HTR-8/SVneo (cell line): Measurements from ENCODE around the gene HDAC3.
"Not testable (repeated sequence)": the region's sequence is repeated elsewhere in the genome, so short reads cannot be mapped to it uniquely, and the experiment has no call there.

ENCODE experiments used
- DNase-seq: peaks from one replicate; pipeline ENCODE4 v3.0.0; 2011; ENCODE audit warnings: low spot score, mixed read lengths; ENCODE audit not compliant: insufficient read length
- FAIRE-seq: peaks from 2 replicates; lab custom pipeline; 2011; peaks lifted over from hg19 to GRCh38; lab: Jason Lieb, UNC

HDAC3 gene

DNA sequence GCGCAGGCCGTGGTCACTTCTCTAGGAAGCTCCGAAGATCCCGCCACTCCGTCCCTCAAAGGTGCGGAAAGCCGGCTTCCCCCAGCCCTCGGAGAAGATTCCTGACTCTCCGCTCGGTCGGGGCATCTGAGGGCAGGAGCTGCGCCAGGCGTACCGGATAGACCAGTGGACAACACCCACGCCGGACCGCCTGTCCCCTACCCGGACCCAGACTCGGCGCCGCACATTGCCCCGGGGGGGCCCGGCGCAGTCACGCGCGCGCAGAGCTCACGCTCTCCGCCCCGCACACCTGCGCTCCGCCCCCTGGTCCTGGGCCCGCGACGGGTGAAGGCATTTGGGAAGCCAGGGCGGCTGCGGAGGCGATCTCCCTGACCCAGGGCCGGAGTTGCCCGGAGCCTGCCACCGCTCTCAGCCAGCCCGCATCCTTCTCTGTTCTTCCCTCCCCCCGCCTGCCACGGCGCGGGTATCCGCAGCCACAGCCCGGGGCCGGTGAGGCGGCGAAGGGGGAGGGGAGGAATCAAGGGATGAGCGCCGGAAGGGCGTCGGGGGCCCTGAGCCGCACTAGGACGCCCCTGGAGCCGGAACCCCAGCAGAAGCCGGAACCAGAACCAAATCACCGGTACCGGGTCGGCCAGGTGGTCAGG is 596 bp upstream of the HDAC3 start:
- FAIRE-seq (no peak), DNase-seq (no peak)

DNA sequence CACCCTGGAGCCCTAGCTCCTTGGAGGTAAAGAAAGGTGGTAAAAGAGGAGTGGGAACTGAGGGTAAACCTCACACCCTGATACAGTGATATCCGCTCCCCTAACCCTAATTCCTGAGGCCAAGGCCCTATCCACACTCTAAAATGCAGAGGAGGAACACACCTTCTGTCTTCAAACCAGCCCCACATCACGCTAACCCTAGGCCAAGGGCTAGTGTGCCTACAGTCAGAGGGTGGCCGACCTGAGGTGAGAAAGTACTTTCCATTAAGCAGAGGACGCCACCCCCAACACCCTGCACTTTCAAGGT is 590 bp downstream of the HDAC3 start:
- DNase-seq (no peak), FAIRE-seq (no peak)

- DNase-seq = no peak
Measured at GRCh38 chr5:141635646-141636045, 1.0 kb downstream of the HDAC3 start.

GRCh38 chr5:141634720-141635119 is 1.9 kb downstream of the HDAC3 start:
- no peak for FAIRE-seq
- DNase-seq = no peak

More at GRCh38 chr5:141635646-141636045, 1.0 kb downstream of the HDAC3 start:
- FAIRE-seq = no peak

GRCh38 chr5:141633871-141634561 is 2.6 kb downstream of the HDAC3 start:
- FAIRE-seq = no peak
- DNase-seq = no peak

- DNase-seq = no peak
- FAIRE-seq = no peak
Measured at GRCh38 chr5:141632650-141633049, 4.0 kb downstream of the HDAC3 start.

DNA sequence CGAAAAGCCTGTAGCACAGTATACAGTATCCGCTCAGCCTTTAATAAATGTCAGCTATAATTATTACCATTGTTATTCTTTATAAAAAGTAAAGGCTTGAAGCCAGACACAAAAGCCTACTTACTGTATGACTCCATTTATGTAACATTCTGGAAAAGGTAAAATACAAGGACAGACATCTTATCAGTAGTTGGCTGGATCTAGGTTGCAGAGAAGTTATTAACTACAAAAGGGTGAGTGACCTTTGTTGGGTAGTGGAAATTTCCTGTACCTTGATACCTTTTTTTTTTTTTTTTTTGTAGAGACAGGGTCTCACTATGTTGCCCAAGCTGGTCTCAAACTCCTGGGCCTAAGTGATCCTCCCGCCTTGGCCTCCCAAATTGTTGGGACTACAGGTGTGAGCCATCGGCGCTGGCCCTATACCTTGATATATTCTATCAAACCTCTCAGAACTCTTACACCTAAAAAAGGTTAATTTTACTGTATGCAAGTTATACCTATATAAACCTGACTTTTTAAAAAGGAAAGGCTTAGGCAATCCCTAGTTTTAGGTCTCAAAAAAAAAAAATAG is 6.0 kb downstream of the HDAC3 start:
- DNase-seq (no peak), FAIRE-seq (no peak)

- FAIRE-seq = no peak
- DNase-seq = no peak
Measured at GRCh38 chr5:141628175-141628788, 8.4 kb downstream of the HDAC3 start.

GRCh38 chr5:141623611-141624010 is 13.0 kb downstream of the HDAC3 start:
- FAIRE-seq (no peak), DNase-seq (no peak)

GRCh38 chr5:141623186-141623585 is 13.5 kb downstream of the HDAC3 start:
- FAIRE-seq (no peak), DNase-seq (no peak)

GRCh38 chr5:141618804-141619554 is 17.7 kb downstream of the HDAC3 start, which contains the start of gene DIAPH1:
DIAPH1 (minus strand) TSS chr5:141619000; CDS start chr5:141618914, 86 bp downstream.
- peak; percentile 94 for FAIRE-seq
- DNase-seq = peak; percentile 92

DNA sequence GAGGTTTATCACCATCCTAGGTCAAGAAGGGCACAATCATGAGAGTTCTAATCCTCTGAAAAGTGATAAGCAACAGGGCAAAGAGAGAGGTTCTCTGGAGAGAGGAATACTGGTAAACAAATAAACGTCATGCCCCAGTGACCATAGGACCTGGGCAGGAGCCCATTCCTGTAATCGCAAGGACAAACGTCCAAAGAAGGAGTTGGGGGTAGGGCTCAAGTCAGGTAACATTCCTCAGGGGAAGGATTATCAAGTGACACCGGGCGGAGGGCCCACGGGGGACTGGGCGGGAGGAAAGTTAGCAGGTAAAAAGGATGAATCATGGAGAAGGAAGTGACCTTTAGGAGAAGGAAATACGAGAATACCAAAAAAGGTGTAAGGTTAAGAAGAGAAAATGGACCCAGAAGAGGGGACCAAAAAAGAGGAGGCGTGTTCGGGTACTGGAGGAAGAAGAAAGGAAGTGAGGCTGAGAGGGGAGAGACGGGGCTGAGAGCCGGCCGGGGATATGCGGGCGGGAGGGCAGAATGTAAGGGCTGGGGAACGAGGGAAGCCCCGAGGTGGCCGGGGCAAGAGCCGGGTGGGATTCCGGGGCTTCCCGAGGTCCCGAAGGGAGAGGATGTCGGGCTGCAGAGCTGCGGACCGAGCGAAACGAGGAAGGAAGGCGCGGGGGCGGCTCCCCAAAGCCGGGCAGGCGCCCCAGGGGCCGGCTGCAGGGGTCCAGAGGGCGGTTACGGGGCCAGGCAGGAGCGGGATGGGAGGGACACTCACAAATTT is 18.4 kb downstream of the HDAC3 start:
- FAIRE-seq (no peak), DNase-seq (peak; percentile 41)

GRCh38 chr5:141617682-141618029 is 19.0 kb downstream of the HDAC3 start:
- FAIRE-seq (no peak), DNase-seq (no peak)

DNA sequence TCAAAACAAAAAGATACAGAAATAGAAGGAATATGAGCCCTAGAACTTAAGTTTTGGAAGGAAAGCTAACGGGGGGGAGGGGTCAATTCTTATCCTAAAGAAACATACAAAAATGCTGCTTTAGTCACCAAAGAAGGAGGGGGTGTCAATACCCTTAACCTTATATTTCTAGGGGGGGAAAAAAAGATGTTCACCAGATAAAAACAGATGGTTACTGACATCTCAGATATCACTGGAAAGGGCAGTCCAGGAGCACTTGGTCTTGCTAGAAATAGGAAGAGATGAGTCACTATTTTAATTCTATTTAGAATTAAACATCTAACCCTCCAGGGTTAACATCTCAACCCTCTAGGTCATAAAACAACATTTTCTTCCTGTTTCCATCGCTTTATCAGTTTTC is 19.5 kb downstream of the HDAC3 start:
- DNase-seq (no peak), FAIRE-seq (no peak)

DNA sequence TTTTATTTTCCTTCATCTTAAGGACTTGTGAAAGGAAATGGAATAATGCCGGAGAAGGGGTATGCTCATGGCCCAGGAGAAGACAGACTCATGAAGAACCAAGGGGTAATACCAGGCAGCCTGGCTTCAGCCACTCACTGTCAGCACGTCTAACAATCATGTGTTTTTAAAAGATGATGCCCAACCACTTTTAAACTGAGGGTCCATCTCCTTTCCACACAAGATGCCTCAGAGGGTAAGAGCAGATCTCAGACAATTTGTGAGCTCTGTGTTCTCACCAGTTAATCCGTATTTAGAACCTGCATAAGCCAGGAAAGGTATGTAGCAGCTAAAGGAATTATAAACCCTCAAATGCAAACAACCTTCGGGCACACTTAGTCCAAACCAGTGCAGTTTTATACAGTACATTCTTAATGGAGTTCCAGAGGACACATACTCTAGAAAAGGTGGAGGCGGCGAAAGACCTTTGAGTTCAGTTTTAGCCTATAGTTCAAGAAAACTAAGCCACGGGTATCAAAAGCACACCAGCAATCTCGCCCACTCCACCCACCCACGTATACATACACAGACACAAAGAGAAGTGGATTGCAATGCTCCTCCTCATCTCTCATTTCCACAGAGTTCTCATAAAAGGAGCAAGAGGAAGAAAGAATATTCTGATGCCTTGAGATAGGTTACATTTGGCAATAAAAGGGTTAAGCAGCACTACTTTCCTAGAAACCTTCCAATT is 20.5 kb downstream of the HDAC3 start:
- no peak for FAIRE-seq
- DNase-seq = no peak

DNA sequence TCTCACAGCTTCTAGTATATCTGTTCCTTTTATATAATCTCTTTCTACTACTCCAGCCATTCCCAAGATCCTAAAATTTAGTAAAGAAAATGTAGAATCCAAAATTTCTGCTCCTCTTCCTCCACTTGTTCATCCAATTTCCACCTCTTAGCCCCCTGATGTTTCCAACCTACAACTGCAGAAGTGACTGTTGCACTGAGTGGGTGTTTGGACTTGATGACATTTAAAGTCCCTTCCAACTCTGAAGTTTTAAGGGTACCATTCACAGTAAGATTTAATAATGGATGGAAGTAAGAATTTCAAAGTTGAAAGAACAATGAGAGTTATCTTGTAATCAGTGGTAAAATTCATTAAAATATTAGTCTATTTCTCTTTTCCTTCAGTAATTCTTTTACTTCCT is 23.3 kb downstream of the HDAC3 start:
- FAIRE-seq = no peak
- no peak for DNase-seq

- FAIRE-seq = no peak
- no peak for DNase-seq
Measured at GRCh38 chr5:141611289-141611688, 25.4 kb downstream of the HDAC3 start.

- DNase-seq, FAIRE-seq: not testable (repeated sequence)
Measured at GRCh38 chr5:141609921-141610320, 26.7 kb downstream of the HDAC3 start.

DNA sequence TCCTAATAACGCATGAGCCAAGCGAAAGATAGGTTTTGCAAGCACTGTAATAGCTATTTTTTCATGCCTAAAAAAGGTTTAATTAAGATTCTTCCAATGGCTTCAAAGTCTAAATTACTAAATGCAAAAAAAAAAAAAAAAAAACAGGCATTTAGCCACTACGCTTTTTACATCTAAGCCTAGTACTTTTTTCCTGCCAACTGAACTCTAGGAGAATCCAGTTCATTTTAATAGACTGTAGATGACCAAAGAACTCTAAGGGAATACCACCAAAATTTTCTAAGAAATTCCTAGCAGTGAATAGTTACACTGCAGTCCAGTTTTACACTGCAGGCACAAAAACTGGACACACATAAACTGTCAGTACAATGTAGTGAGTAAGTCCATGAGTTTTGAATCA is 27.6 kb downstream of the HDAC3 start:
- FAIRE-seq = no peak
- DNase-seq = no peak
